Activated CD8-positive, alpha-beta T cell treated with anti-CD3 and anti-CD28 coated beads for 36 hours (primary cell): ENCODE data around the gene LRPPRC. TPM values are rescaled to one million over a fixed set of nuclear protein-coding genes. Genes with fewer than 3 reads are reported as not detected.

Experiments used
- ATAC-seq: fragments of 200-7000 bp; cut with Tn5 transposase; one replicate; pipeline ENCODE4 v1.10.0; 2021; ENCODE audit warnings: mild to moderate bottlenecking, moderate library complexity
- CTCF ChIA-PET: fragments of 350-600 bp; sonication (Branson Sonifier 250); formaldehyde crosslinking; loops from one replicate; lab custom pipeline; 2021; ENCODE audit warnings: antibody characterized with exemption; lab: Charles Lee
- POLR2A ChIA-PET: fragments of 350-600 bp; sonication (Branson Sonifier 250); formaldehyde crosslinking; loops from one replicate; lab custom pipeline; 2021; ENCODE audit warnings: antibody characterized with exemption; lab: Charles Lee
- DNase-seq: peaks from one replicate; pipeline ENCODE4 v3.0.0-alpha.2; 2020
- H3K27ac Mint-ChIP-seq: one replicate; pipeline ENCODE4 v1.8.0; 2021; ENCODE audit warnings: mild to moderate bottlenecking, mixed read lengths
- H3K27me3 Mint-ChIP-seq: one replicate; pipeline ENCODE4 v1.8.0; 2021; ENCODE audit warnings: mixed read lengths
- H3K36me3 Mint-ChIP-seq: one replicate; pipeline ENCODE4 v1.8.0; 2021; ENCODE audit warnings: low read depth, mixed read lengths
- H3K4me1 Mint-ChIP-seq: one replicate; pipeline ENCODE4 v1.8.0; 2021; ENCODE audit warnings: low read depth, mixed read lengths
- H3K4me3 Mint-ChIP-seq: one replicate; pipeline ENCODE4 v1.8.0; 2021; ENCODE audit warnings: mild to moderate bottlenecking, moderate library complexity, mixed read lengths
- H3K9me3 Mint-ChIP-seq: one replicate; pipeline ENCODE4 v1.8.0; 2021; ENCODE audit warnings: mixed read lengths
- CTCF ChIP-seq: fragments of 200-600 bp; IDR thresholded peaks from one replicate; pipeline ENCODE4 v1.8.0; 2022; ENCODE audit warnings: antibody characterized with exemption, mild to moderate bottlenecking
- intact Hi-C: fragments of 100-400 bp; cut with micrococcal nuclease; formaldehyde crosslinking; loops from one replicate; pipeline ENCODE4 v1.10.0; 2022
- total RNA-seq, 2 experiments: library from RNA; stranded (reverse); gene quantifications; one replicate each; pipeline ENCODE4 v1.2.3, GENCODE V29; 2021

LRPPRC gene
- total RNA-seq, 2 experiments from 2014 or later = 207 to 225 TPM

- no peak overlapping the region for H3K27ac Mint-ChIP-seq
- ChIA-PET CTCF (interaction anchor here (1.0 kb wide), 1 partner anchor 17 kb away, joined by 5 read pairs; no protein-coding TSS in a partner anchor), POLR2A (no interaction called here)
- no peak for TF ChIP-seq CTCF
- no peak overlapping the region for H3K4me3 Mint-ChIP-seq
- intact Hi-C loops = no loop called here
- H3K36me3 Mint-ChIP-seq = peaks cover 65% of the 10 kb centered on the region
- ATAC-seq = no peak
- H3K4me1 Mint-ChIP-seq = no peaks in the 10 kb centered on the region
- H3K9me3 Mint-ChIP-seq = no peaks in the 10 kb centered on the region
- DNase-seq = no peak
- H3K27me3 Mint-ChIP-seq = no peaks in the 10 kb centered on the region
Observed at GRCh38 chr2:43894743-43895142, 101.0 kb downstream of the LRPPRC start.

- H3K4me1 Mint-ChIP-seq = no peaks in the 10 kb centered on the region
- no peaks in the 10 kb centered on the region for H3K9me3 Mint-ChIP-seq
- no peak for DNase-seq
- no peak overlapping the region for H3K4me3 Mint-ChIP-seq
- H3K27me3 Mint-ChIP-seq = no peaks in the 10 kb centered on the region
- no peak overlapping the region for H3K27ac Mint-ChIP-seq
- POLR2A ChIA-PET = no interaction called here
- no peak for TF ChIP-seq CTCF
- intact Hi-C loops = no loop called here
- ATAC-seq = no peak
- CTCF ChIA-PET = no interaction called here
- H3K36me3 Mint-ChIP-seq = peaks cover 75% of the 10 kb centered on the region
Observed at GRCh38 chr2:43890855-43891254, 104.9 kb downstream of the LRPPRC start.

DNA sequence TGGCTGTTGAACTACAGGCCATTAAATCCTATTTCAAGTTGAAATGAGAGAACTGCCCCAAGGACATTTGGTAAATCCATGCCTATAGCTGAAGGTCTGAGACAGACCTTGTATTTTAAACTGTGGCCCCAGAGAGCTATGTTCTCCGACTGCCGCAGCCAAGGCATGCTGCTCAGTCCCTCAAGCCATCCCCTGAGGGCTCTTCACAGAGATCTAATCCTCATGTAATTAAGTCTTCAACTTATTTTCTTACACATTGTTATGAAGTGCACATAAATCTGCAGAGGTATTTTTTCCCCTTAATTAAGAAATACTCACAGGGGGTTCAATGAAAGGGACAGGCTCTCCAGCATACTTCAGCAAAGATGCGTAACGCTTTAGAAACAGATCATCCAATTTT is 106.4 kb downstream of the LRPPRC start:
- H3K27ac Mint-ChIP-seq = no peak overlapping the region
- ChIA-PET POLR2A (no interaction called here), CTCF (no interaction called here)
- H3K36me3 Mint-ChIP-seq = peaks cover 67% of the 10 kb centered on the region
- no peak overlapping the region for H3K4me3 Mint-ChIP-seq
- no peak for TF ChIP-seq CTCF
- H3K9me3 Mint-ChIP-seq = no peaks in the 10 kb centered on the region
- no peaks in the 10 kb centered on the region for H3K27me3 Mint-ChIP-seq
- intact Hi-C loops = no loop called here
- H3K4me1 Mint-ChIP-seq = no peaks in the 10 kb centered on the region
- DNase-seq = no peak
- ATAC-seq = no peak

DNA sequence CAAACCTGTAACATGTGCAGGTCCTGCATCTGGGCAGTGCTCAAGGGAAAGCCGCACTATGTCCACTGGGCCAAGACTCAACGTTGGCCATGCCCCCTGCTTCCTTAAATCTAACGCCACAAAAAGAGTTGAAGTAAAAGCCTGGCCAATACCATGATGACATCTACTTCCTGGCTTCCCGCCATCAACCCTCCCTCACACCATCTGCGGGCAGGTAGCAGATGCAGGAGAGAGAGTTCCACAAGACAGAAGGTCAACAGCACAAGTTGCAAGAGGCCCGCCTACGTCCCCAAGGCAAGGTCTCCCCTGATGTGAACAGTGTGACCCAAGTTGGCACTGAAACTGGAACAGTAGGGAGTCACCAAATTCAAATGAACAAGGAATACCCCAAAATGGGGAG is 108.6 kb downstream of the LRPPRC start:
- TF ChIP-seq CTCF = no peak
- ATAC-seq (no peak), DNase-seq (no peak)
- ChIA-PET POLR2A (no interaction called here), CTCF (interaction anchor here (1.6 kb wide), 1 partner anchor 9 kb away, joined by 3 read pairs; no protein-coding TSS in a partner anchor)
- Mint-ChIP-seq H3K36me3 (peaks cover 54% of the 10 kb centered on the region), H3K4me3 (no peak overlapping the region), H3K9me3 (no peaks in the 10 kb centered on the region), H3K4me1 (no peaks in the 10 kb centered on the region), H3K27ac (no peak overlapping the region), H3K27me3 (no peaks in the 10 kb centered on the region)
- intact Hi-C loops = no loop called here

DNA sequence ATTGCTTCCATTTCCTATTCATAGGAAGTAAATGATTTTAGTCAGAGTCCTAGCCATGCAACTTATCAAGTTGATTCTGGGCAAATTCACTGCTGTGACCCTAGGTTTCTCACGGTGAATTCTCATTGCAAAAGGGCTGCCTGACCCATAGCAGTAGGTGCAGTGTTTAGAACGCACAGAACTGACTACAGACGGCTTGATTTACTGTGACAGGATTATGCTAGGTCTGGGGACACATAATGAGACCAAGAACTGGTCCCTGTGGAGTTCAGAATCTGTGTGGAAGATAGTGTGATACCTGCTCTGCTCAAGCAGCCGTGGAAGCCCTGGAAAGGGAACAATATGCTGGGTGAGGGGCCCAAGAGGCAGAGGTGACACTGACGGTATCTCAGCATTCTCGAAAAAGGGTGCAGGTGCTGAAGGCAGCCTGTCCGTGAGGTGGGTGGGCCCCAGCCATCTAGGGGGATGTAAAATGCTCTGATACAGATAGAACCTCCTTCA is 110.6 kb downstream of the LRPPRC start:
- Mint-ChIP-seq H3K36me3 (peaks cover 38% of the 10 kb centered on the region), H3K9me3 (no peaks in the 10 kb centered on the region), H3K4me3 (no peak overlapping the region), H3K27ac (peak overlapping the region; percentile 15), H3K27me3 (no peaks in the 10 kb centered on the region), H3K4me1 (no peaks in the 10 kb centered on the region)
- ATAC-seq (no peak), DNase-seq (no peak)
- intact Hi-C loops = no loop called here
- TF ChIP-seq CTCF = no peak
- ChIA-PET CTCF (no interaction called here), POLR2A (no interaction called here)
